Keratinocyte (primary cell): ENCODE measurements around the gene KCNIP3.

Source experiments
- CTCF ChIP-seq, 3 experiments: IDR thresholded peaks in 1 of 3; conservative IDR thresholded peaks in 1 of 3; optimal IDR thresholded peaks in 1 of 3; 2 replicates in 2 of 3; 3 replicates in 1 of 3; pipeline versions ENCODE3 to v1.5.1; 2011; ENCODE audit warnings: low read length in 3 of 3, mild to moderate bottlenecking in 3 of 3, moderate library complexity in 2 of 3, control low read depth in 1 of 3, inconsistent platforms in 1 of 3; ENCODE audit not compliant: insufficient read depth in 2 of 3; ENCODE audit errors: extremely low read depth in 1 of 3
- EZH2 ChIP-seq: IDR thresholded peaks from one replicate; pipeline ENCODE4 v1.6.1; 2012; ENCODE audit warnings: inconsistent platforms, mild to moderate bottlenecking, low read length, moderate library complexity

- TF ChIP-seq CTCF (optimal IDR thresholded peaks at IDR 0.05 in 1 of 3, IDR thresholded peaks at IDR 0.05 in 1 of 3, conservative IDR thresholded peaks at IDR 0.05 in 1 of 3; ENCODE audit: extremely low read depth in 1 of 3, insufficient read depth in 2 of 3, low read length in 3 of 3) = no peak
- TF ChIP-seq EZH2 = no peak
Measured at GRCh38 chr2:95266781-95267430, 30.2 kb upstream of the KCNIP3 start.
